Activated CD8-positive, alpha-beta memory T cell treated with anti-CD3 and anti-CD28 coated beads, Interleukin-2, amount 50 U/mL, for 48 hours (primary cell): ENCODE data around the gene EPB41L2.
"Not testable (repeated sequence)": the region's sequence is repeated elsewhere in the genome, so short reads cannot be mapped to it uniquely, and the experiment has no call there.

ENCODE experiments used
- DNase-seq: peaks from one replicate; pipeline ENCODE4 v3.0.0-alpha.2; 2020

EPB41L2 gene

DNA sequence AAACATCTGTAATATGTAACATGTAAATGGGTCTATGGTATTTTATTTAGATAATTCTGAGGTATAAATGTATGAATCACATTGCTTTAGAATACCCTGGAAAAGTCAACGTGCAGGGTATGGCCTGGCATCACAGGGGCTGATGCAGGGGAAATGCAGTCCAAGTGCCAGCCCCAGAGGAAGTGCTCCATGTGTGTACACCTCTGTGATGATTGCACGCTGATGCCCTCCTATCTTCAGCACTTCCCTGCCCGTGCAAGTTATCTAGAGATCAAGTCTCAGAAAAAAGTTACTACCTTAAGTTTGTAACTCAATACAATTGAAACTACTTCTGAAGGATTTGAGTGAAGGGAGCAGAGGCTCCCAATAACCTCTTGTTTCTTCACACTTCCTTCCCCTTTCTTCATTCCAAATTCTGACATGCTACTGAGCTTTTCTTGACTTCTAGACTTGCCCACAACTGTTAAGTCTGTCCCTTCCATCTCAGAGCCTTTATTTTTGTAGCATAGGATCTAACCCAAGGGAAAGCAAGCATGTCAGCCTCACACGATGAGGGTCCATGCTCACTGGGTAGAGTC lies 233.6 kb downstream of the EPB41L2 start:
- no peak for DNase-seq

DNA sequence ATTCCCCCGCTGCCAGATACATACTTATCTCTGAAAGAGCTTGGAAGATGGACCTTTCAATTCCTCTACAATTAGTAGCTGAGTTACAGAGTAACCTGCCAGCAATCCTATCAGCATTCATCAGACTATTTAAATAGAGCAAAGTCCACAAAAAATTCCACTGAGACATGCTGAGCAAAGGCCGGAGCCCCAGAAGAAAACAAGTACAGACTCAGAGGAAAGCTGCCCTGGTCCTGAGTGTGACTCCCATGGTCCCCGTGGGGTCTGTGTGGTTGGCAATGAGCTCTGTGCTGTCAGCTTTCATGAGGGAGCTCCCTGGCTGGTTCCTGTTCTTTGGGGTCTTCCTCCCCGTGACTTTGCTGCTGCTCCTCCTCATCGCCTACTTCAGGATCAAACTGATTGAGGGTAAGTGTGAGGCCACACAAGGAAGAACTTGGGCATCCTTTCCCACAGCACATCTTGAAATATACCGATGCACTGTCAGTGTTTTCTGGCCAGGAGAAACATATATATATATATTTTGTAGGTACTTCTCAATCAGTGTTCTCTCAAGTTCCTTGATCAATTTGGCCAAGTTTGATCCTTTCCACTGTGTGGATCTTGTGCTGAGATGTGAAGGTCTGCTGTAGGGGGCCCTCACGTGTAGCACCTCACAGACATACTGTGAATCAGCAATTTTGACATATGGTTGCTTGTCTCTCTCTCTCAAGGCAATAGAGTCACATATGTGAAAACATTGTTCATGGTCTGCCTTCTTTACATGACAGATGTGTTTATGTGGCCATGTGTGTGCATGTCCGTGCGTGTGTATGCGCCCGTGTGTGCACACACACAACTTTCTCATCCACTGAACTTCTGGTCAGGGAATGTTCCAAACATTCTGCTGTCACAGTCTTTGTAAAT lies 235.5 kb downstream of the EPB41L2 start, which contains the start of gene SMLR1:
Gene SMLR1, plus strand, starts transcription at position 160 of the 903 bp plus-strand sequence. Its CDS starts 8 bp downstream, at position 168.
- no peak for DNase-seq

DNA sequence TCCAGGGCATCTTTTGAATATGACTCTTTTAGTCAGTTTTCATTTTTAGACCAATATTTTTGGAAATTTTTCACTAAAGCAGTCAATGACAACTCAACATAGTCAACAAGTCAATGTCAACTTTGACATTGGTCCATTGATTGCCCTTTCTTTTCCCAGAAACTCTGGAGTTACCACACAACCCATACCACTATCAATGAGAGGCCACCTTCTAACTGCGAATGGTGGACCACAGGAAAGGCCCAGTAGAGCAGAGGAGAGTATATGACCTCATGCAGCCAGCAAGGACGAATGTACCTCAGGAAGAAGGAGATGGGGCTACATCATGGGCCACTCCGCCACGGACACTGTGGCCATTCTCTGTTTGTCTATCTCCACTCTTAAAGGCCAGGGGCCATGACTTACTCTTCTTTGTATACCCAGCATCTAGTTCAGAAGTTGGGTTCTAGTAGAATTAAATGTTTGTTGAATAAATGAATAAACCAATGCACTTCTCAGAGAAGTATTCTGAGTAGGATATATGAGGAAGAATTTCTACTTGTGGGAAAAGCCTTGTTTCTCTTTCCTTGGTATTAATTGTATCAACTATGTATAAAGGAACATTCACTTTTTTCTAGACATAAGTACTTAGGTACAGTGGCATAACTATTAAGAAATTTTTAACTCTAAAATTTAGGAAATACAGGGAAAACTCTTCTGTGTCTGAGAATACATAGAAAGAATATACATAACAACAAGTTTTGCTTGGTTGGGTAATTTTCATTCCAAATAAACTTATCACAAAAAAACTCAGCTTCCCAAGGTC lies 236.4 kb downstream of the EPB41L2 start:
- no peak for DNase-seq

DNA sequence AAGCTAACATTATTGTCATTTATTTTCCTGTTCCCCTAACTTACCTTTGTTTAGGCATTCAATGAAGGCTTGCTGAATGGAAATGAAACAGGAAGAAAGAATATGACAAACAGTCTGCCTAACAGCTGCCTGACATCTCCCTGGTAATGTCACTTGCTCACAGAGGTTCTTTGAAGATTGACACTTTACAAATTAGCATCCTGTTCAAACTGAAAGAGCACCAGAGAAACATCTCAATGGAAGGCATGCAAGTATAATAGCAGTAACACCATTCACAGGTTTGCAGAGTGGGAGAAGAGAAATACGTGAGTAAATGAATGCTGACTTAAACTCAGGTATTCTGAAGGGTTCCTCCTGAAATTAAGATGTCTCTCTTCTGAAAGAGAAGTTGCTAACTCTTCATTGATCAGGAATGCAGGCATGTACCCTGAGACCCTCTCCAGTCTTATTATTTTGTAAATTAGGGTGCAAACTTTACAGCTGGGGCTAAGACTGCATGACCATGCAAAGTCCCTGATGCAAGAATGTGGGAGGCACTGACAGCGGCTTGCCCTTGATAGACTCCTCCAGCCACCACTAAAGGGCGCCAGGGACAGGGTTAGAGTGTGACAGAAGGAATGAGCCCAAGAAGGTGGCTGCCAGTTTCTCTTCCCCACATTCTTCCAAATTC lies 237.1 kb downstream of the EPB41L2 start:
- no peak for DNase-seq

DNA sequence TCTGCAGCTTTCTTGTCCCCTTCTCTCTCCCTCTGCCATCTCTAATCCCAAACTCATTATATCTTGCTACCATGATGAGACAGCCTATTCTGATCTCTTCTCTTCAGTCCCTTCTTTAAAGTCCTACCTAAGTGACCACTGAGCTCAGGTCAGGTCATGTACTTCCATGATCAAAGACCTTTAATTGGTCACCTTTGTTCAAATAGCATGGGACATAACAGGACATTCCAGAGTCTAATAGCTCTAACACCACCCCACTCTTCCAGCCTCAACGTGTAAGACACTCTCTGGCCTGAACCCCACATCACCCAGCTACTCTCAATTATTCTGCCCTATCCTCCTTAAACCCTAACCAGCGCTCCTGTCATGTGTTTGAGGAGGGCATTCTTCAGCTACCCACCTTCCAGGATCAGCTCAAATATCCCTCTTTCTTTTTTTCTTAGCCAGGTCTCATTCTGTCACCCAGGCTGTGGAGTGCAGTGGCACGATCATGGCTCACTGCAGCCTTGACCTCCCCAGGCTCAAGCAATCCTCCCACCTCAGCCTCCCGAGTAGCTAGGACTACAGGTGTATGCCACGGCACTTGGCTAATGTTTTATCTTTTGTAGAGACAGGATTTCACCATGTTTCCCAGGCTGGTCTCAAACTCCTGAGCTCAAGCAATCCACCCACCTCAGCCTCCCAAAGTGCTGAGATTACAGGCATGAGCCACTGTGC lies 237.9 kb downstream of the EPB41L2 start:
- DNase-seq = no peak

DNA sequence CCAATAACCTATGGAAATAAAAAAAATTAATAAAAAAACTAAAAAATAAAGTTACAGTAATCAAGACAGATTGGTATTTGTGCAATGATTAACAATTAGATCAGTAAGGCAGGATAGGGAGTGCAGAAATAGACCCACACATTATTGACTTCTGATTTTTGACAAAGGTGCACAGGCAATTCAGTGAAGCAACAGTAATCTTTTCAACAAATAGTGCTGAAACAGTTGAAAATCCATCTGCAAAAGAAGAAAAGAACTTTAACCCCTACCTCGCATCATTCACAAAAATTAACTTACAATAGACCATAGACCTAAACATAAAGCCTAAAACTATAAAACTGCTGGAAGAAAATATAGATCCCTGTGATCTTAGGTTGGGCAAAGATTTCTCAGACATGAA lies 240.3 kb downstream of the EPB41L2 start:
- DNase-seq = no peak

DNA sequence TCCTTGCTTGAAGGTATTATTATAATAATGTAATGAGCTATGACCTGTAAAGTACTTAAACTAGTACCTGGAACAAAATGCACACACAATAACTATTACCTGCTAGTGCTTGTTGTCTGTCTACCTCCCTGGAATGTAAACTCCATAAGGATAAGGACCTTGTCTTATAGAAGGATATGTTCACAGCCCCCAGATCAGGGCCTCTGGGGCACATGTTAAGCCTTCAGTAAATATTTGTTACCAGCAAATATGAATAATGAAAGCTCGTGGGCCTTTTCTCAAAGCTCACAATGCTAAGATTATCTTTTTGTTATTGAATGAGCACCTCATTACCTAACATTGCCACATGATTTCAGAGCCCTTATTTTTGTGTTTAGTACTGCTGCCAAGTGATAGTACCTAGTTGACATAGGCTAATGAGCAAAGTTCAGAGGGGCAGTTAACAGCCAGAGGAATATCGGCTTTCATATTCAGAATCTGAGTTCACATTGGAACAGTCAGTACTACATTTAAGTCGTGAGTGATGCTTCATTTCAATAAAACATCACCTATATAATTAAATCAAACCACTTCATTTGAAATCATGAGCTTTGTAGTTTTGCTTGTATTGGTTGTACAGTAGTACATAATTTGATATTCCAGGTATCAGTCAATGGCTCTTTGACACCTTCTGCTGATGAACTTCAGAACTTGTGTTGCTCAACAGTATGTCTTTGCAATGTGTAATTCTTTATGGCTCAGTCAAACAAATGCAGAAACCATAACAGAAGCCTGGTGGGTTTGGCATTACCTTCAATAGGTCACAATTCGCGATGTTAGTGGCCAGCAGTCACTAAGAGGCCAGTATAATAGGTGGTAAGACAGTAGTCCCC lies 247.6 kb downstream of the EPB41L2 start:
- no peak for DNase-seq

DNA sequence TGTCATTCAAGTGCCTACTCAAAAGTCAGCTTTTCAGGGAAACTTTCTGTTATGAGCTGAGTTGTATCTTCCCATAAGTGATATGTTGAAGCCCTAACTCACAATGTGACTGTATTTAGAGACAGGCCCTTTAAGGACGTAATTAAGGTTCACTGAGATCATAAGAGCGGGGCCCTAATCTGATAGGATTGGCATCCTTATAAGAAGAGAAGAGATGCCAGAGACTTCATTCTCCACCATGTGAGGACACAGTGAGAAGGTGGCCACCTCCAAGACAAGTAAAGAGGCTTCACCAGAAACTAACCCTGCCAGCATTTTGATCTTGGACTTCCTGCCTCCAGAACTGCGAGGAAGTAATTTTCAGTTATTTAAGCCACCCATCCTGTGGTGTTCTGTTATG lies 248.5 kb downstream of the EPB41L2 start:
- DNase-seq = no peak

DNA sequence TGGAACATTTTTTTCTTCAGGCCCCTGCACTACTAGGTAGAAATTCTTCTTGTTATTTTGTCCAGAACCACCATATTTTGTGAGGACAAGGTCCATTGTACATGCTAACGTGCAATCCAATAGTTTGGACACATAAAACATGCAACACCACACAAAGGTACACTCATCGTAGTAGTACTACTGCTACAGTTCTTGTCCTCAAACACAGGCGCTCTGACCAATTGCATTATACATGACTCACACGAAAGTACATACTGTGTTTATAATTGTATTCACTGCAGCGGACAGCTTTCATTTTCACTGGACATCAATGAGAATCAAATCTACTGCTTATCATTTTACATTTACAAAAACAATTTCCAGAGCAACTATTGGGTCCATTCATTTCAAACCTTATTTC lies 251.1 kb downstream of the EPB41L2 start:
- no peak for DNase-seq

DNA sequence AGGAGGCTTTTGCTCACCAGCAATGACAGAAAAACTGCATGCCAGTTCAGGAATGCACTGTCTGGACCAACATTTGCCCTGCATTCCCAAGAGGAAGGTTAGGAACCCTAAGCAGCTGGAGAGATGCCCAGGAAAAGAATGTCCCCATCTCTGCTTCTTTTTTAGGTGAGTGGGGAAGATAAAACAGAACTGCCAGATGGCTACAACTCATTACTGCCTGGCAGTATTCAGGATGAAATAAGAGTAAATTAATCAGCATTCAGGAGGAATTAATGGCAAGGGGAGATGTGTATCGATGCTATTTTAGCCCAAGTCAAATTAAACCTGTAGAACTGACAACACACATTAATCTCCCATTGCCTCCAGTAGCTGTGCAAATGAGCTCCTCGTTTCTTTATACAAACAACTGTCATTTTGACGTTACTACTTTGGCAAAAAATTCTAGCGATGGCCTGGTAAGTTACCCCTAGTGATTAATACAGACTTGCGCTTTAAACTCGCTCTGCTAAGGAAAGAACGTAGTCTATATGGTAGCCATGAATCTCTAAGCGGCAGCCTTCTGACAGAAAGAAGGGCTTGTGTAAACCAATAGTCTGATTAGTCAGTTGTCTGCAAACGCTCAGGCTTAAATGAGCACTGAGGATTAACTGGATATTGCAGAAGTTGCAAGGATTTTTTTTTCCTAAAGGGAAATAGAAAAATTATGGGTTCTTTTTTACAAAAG lies 252.6 kb downstream of the EPB41L2 start:
- no peak for DNase-seq

DNA sequence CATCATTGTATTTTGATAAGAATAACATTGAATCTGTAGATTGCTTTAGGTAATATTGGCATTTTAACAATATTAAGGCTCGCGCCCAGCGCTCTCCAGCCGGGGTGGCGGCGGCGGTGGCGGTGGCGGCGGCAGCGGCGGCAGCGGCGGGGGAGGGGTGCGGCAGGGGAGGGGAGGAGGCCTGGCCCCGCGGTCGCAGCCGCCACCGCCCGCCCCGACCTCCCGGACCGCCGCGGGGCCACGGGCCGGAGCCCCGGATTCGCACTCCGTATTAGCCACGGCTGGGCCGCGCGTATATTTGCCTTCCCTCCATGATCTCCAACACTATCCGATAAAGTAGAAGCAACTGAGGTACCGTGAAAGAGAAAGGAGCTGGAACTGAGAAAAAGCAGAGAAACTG lies 261.7 kb downstream of the EPB41L2 start:
- not testable (repeated sequence) for DNase-seq

DNA sequence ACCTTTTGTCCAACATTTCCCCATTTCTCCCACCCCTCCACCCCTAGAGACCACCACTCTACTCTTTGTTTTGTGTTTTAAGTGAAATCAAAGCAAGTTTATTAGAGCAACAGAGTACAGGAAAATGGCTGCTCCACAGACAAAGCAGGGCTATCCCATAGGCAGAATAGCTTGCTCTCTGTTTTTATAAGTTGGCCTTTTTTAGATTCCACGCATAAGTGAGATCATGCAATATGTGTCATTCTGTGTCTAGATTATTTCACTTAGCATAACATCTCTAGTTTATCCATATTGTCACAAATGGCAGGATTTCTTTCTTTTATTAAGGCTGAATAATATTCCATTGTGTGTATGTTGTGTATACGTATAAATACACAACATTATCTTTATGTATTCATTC lies 266.0 kb downstream of the EPB41L2 start:
- DNase-seq = no peak

DNA sequence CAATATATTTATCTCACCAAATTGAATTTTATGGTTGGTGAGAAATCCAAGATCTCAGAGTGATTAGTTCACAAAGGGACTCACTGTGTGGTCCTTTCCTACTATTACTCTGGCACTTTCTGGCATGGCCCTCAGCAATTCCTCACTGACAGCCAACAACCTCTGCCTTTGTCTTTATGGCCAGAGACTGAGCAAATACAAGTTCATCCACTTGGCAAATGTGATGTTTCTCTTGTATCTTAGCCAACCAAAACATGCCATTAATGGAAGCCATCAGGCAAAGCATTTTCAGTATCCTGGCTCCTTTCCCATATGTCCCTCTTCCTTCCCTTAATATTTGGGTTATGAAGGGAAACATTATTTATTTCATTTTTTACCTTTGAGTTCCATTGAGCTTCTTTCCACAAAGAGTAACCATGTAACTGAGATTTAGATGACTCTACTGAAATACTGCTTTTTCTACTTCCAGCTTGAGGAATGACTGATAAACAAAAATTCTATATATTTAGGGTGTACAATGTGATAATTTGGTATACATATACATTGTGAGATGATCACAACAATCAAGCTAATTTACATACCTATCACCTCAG lies 266.6 kb downstream of the EPB41L2 start:
- no peak for DNase-seq

DNA sequence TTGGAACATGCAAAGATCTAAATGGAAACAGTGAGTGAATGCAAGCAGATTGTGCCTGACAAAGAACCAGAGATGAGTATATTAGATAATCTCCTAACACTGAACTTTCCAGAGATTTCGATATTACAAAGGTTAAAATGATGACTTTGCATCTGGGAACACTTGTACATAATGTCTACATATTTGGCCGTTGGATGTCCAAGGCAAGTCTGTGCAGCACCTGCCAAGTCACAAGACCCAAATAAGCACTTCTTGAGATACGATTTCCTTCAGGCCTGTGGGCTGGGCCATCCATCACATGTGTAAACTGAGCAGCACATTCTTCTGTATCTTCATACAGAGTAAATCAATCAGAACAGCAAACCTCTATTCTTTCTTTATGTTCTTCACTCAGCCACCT lies 268.3 kb downstream of the EPB41L2 start:
- DNase-seq = no peak

DNA sequence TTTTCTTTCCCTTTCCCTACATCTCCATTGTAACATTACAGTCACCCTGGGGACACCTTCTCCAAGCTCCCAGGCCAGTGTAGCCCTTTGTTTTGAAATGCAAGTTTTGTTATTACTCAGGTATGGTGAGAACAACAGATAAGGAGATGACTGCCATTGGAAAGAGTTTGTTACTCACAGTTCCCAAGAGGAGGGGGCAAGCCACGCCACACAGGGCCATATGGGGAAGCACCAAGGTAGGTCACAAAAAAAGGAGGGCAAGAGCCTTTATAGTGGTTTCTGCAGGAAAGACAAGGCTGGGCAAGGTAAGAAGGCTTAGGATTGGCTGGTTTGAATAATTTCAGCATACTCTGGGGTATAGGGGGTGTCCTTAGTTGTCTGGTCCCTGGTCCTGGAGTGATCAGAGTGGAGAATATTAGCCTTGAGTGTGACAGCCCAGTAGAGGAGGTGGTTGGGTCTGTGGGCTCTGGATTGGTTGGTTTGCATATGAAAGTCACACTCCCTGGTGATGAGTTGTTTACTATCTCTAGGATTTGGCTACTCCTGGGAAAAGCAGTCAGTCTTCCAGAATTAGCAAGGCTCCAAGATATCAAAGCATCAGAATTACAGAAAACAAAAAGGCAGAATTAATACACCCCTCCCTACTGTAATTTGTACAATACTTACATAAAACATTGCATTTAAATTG lies 268.9 kb downstream of the EPB41L2 start:
- no peak for DNase-seq
